ENCODE measurements around the gene SAMD4A.

- TF ChIP-seq POLR2A (IDR thresholded peaks at IDR 0.05) (no peak), CTCF (IDR thresholded peaks at IDR 0.05) (no peak)
Observed at GRCh38 chr14:54650959-54651351, 84.0 kb downstream of the SAMD4A start.

Data from stomach (tissue), 4 donors.